NK-92 treated with Interleukin-12 subunit alpha and Interleukin-12 subunit beta, amount 100 ng/mL, for 24 hours (cell line): ENCODE results near the gene ALPK3.
"Not testable (repeated sequence)": the region's sequence is repeated elsewhere in the genome, so short reads cannot be mapped to it uniquely, and the experiment has no call there.

Experiments
- DNase-seq: peaks from one replicate; lab custom pipeline; 2025; lab: John Stamatoyannopoulos, UW

ALPK3 gene

DNA sequence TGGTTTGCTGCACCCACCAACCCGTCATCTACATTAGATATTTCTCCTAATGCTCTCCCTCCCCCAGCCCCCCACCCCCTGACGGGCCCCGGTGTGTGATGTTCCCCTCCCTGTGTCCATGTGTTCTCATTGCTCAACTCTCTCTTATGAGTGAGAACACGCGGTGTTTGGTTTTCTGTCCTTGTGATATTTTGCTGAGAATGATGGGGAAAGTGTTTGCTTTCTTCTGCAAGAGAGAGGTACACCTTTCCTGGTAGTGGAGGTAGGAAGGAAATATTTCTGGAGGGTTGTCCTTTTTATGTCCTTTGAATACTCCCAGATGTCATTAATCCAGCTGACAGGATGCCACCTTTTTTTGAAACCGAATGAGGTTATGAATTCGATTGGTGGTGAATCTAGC lies 56.8 kb downstream of the ALPK3 start:
- no peak for DNase-seq

DNA sequence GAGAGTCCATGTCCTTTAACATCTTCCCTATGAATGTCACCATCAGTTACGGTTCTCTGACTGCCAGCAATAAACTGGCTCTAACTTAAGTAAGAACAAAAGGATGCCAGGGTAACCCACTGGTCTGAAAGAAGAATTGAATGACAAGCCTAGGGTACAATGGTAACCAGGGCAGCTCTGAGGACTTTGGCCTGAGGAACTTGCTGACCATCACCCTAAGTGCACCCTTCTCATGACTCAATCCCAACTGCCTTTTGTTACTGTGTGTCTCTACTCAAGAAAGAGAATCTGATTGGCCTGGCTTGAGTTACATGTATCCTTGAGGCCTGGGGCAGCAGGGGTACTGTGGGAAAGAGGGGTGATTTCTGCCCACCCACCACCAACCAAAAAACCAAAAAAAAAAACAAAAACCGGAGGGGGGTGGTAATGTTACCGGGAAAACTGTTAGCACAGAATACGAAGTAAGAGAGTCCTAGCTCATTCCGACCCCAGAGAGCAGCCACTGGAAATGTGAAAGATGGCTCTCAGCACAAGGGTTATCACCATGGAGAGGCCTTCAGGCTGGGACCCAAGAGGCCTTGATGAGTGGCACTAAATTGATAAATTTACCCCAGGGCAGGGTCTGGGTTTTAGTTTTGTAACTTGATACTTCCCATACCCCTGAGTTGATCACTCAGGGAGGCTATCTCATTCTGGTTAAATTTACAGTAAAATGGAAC lies 58.0 kb downstream of the ALPK3 start:
- no peak for DNase-seq

DNA sequence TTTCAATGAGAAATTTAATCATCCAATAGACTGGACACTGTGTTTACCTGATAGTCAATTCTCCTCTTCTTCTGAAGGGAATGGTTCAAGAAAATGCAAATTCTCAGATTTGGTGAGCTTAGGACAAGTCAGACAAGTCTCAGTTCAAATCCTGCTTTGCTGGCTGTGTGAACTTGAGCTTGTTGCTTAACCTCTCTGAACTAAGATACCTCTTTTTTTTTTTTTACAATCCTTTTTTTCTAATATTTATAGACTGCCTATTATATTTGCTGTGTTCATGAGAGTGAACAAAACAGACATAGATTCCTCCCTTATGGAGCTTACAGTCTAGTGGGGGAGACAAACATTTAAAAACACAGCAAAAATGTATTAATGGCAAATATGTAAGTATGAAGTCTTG lies 59.1 kb downstream of the ALPK3 start:
- DNase-seq: no peak

DNA sequence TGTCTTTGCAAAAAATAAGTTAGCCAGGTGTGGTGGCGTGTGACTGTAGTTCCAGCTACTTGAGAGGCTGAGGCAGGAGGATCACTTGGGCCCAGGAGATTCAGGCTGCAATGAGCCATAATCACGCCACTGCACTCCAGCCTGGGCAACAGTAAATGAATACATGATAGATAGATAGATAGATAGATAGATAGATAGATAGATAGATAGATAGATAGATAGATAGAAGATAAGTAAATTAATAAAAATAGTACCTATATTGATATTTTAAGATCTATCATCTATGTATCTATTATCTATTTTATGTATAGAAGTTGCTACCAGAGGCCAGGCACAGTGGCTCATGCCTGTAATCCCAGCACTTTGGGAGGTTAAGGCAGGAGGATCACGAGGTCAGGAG lies 60.5 kb downstream of the ALPK3 start:
- not testable (repeated sequence) for DNase-seq

DNA sequence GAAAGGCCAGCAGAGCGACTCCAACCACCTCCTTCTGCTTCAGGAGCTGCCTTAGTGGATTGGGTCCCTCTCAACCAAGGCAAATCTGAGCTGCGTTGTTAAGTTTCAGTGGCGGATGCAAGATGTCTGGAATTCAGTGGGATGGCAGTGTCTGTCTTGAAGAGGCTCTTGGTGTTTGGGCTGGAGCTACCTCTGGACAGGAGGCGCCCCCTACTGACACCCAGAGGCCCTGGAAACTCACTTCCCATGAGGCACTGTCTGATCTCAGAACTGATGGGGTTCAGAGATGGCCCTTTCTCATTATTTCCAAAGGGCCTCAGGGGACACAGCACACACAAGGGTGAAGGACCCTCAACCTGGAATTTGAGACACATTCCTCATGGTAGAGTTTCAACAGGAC lies 61.3 kb downstream of the ALPK3 start:
- DNase-seq: no peak

DNA sequence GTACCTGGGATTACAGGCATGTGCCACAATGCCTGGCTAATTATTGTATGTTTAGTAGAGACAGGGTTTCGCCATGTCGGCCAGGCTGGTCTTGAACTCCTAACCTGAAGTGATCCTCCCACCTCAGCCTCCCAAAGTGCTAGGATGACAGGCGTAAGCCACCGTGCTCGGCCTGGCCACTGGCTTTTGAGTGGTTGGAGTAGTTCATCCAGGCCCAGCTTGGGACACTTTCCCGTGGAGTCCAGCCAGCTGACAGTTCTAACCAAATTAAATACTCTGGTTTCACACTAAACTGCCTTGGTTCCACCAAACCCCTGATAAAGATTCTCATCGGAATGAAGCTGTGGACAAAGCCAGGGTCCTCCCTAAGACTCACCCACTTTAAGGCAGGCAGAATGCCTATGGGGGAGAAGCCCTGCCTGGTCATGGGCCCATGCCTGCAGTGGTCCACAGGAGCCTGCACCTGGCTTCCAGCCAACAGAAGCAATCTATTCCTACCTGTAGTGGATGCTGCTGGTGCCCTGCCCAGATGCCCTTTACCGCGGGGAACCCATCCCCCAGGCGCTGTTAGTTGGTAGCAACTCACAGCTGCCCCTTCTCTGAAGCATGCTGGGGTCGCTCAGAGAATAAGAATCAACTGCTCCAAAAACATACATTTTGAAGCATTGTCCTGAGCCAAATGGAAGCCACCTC lies 62.1 kb downstream of the ALPK3 start:
- no peak for DNase-seq

DNA sequence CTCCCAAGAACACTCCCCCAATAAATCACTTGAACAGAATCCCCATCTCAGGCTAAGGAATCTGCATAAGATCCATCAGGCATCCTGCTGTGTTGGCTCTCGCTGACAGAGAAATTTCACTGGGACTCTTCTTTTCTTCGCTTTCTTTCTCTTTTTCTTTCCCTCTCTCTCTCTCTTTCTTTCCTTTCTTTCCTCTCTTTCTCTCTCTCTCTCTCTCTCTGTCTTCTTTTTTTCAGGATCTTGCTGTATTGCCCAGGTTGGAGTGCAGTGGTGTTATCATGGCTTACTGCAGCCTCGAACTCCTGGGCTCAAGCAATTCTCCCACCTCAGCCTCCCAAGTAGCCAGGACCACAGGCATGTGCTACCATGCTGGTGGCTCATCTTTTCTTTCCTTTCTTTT lies 62.9 kb downstream of the ALPK3 start:
- DNase-seq: no peak

DNA sequence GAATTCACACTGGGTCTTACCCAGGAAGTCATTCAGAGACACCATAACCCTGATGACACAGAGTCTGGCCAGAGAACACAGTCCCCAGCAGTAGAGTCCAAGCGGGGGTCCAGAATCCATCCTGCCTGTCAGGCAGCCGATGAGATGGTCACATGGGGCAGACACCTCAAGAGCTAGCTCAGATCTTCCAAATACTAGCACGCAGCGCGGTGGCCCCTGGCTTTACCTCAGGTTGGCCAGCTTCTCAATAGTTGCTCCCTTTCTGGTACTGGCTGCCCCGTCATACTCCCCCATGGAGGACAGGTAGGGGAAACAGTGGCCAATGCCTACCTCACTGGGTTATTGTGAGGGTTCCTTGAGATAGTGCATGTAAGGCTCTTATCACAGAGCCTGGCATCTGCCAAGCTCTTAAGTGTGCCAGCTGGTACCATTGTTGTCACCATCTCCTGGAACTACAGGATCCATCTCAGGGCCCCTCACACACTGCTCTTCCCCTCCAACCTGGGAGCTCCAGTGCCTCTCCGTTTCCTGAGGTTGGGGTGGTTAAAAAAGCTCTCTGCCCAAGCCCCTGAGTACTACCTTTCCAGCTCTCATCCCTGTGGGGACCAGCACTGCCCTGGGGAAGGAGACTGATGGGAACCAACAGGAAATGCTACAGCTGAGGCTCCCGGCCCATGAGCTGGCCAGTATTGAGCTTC lies 63.8 kb downstream of the ALPK3 start:
- no peak for DNase-seq

DNA sequence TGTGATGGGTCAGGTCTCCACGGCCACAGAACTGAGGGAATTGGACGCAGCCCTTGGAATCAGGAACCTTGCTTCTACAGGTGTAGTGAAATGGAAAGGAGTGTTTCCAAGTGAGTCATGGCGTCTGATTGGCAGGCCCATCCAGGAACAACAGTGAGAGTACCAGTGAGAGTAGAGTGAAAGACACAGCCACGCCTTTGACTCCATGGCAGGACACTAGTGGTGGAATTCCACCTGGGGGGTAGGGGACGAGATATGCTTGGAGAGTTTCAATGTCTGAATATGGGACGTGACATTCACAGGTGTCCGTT lies 64.3 kb downstream of the ALPK3 start:
- no peak for DNase-seq

DNA sequence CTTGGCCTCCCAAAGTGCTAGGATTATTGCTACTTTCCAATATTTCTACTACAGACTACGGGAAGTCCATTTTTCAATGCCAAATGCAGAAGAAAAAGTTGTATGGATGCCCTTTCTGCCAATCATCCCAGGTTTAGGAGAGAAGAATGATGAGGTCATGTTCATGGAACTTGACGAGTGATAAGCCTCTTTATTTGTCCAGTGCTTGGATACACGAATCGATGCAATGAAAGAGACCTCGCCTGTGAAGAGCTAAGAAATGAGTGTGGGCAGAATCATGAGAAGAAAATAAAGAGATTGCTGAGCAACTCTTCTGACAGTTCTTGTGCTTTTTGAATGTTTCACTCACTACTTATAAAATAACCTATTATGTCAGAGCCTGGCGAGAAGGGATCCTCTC lies 66.3 kb downstream of the ALPK3 start:
- DNase-seq: no peak

DNA sequence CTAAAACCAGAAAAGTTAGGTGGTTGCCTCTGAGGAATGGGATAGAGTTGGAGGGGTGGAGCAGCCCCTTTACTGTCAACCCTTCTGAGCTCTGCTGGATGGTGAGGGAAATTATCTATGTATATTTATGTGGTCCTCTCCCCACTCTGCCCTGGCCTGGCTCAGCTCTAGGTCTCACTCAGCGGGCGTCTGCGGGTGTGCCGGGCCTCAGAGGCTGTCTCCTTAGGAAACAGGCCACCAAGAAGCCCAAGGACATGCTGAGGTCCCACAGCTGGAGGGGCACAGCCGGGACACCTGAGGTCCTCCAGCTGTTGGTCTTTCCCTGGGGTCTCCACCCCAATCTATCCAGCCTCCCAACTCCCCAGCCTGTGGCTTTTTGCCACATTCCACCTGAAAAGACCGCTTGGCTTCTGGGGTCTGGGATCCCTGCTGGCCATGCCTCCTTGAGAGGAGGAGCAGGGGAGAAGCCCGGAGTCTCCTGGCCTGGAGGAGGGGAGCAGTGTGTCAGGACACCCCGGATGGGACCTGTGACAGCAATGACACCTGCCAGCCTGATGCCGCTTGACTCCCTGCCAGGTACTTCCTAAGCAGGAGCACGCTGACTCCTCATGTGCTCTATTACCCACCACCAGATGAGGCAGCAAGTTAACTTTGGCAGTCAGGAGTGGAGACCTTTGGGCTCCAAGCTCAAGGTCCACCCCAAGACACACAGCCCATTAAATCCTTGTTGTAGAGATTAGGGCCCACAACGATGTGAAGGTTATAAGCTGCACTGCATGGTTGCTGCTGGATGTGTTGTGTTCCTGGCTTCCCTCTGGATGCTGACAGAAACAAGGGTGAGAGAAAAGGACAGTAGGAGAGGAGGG lies 67.0 kb downstream of the ALPK3 start, which contains the start of gene SLC28A1:
TSS of gene SLC28A1 (plus strand) at position 747 of the 866 bp plus-strand sequence. CDS start 3,099 bp downstream, outside the sequence.
- DNase-seq: no peak

DNA sequence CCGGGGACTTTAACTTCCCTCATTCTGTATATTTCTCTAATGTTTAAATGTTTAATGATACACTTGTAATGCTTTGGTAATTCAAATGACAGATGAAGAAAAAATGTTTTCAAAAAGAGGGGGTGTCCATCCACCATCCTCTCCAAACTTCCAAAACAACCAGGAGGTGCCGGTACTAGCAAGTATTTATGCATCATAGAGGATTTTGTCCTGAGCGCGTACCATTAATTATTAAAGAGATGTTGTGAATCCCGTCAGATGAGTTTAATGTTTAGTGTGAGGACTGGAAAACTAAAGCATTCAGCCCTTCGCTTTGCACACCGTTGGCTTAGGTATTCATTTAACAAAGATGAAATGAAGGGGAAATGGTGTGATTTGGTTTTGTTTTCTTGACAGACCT lies 68.6 kb downstream of the ALPK3 start:
- DNase-seq: no peak

DNA sequence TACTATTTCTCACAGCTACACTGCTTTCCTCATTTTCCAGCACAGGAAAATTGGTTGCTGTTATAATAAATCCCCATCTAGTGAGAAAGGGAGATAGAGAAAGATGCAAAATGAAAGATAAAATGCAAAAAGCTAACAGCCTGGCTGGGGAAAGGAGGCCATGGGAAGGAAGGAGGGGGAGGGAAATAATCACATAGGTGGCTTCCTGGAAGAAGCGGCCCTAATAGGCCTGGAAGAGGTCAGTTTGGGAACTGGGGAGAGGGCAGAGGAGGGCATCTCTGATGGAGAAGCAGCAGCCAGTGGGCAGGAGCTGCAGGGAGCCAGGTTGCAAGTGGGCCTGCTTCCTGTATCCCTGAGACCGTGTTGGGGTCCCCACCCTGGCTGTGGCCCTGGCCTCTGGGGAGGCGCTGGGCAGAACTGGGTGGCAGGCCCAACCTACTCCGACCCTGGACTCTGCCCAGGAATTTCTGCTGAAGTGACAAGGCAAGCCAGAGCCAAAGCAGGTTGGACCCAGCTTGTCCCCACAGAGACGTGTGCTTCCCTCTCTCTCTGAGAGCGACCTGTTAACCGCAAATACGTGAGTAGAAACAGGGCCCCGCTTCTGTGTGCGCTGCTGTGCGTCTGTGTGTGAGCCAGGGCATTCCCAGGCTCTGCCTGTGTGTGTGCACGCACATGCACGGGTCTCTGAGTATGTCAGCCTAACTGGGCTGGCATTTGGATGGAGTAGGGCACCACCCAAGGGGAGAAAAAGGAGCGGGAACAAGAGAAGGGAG lies 69.2 kb downstream of the ALPK3 start:
- DNase-seq: no peak

DNA sequence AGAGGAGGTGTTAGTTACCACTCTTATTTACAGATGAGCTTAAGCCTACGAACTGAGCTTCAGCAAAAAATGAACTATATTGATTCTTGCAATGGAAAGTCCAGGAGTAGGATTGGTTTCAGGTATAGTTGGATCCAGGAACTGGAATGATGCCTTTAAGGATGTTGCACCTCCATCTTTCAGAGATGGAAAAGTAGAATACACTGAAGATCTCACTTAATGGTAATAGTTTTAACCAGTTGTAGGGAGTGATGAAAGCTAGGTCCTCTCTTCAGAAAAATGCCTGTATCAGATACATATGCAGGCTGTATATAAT lies 69.8 kb downstream of the ALPK3 start:
- DNase-seq: no peak

DNA sequence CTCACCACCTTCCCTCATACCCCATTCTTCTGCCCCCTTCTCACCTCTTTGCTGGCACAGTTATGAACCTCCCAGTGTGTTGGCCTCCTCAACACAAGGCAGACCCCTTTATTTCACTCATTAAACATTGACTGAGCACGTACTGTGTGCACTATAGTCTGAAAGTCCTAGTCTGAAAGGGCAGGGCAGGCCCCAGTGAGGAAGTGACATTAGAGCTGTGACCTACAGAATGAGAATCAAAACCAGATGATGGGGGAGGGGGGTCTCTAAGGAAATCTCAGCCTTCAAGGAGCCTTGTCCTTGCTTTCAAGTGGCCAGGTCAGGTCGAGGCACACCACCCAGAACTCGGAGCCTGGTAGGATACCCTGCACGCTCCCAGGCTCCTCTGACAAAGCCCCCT lies 70.8 kb downstream of the ALPK3 start:
- DNase-seq: no peak

DNA sequence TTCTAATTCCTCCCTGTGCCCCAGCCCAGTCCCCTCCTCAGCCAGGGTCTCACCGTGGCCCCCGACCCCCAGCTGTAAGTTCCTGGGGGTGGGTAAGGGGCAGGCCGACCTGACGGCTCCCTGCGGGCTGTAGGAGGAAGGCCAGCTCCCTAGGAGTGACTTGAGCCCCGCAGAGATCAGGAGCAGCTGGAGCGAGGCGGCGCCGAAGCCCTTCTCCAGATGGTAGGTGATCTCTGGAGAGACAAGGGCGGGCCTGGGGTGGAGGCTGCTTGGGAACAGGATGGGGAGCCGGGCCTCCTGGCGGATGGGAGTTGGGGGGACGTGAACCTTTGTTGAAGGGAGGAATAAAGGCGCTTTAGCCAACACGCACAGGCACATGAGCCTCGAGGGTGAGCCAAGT lies 71.5 kb downstream of the ALPK3 start:
- no peak for DNase-seq

DNA sequence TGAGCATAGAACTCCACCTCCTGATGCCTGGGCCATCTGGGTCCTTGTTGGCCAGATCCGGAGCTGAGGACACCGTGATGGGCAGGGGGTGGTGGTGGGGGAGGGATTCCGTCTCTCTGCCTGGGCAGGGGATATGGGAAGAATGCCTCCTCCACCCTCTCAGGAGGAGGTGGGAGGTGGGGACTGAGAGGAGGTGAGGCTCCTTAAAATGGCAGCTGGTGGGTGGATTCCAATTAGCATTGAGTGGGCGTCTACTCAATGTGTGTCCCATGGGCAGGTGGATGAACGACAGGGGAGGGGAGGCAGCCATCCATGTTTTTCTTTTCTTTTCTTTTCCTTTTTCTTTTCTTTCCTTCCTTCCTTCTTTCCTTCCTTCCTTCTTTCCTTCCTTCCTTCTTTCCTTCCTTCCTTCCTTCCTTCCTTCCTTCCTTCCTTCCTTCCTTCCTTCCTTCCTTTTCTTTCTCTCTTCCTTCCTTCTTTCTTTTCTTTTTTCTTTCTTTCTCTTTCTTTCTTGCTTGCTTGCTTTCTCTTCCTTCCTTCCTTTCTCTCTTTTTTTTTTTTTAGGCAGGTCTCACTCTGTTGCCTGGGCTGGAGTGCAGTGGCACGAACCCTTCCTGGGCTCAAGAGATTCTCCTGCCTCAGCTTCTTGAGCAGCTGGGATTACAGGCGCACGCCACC lies 72.3 kb downstream of the ALPK3 start:
- DNase-seq: no peak

DNA sequence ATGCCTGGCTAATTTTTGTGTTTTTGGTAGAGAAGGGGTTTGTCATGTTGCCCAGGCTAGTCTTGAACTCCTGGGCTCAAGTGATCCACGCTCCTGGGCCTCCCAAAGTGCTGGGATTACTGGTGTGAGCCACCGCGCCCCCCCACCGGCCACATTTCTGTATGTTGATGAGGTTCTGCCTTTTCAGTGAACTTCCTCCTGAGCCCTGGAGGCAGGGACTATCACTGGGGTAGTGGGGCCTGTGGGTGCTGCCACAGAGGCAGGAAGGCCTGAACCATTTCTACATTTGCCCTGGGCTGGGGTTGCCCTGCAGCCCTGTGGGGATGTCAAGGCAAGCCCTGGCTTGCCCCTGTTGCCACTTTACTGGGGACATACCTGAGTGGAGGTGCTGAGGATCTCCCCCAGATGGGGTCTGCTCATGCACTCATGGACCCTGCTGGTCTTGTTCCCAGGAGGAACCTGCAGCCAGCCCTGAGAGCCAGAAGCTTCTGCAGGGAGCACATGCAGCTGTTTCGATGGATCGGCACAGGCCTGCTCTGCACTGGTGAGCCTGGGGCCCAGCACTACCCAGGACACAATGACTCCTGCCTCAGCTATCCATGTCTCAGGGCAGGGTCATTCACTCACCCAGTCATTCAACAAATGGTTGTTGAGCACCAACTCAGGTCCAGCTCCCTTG lies 73.0 kb downstream of the ALPK3 start:
- no peak for DNase-seq

DNA sequence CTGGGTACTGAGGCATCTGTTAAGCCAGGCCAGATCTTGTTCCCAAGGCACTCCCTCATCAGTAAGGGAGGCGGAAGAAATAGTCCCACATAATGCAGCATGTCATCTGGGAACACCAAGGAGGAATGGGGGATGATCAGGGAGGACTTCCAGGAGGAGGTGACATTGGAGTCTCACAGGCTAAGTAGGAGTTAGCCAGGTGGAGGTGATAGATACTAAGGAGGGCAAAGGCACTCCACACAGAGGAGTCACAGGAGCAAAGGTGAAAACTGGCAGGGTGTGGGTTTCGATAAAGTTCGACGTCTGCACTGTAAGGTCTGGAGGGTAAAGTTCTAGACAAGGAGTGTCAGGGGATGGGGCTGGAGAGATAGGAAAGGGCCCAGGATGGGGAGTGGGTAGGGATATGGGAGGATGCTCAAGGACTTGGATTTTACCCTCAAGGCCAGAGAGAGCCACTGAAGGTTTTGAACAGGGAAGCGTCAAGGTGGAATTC lies 73.6 kb downstream of the ALPK3 start:
- DNase-seq: no peak

DNA sequence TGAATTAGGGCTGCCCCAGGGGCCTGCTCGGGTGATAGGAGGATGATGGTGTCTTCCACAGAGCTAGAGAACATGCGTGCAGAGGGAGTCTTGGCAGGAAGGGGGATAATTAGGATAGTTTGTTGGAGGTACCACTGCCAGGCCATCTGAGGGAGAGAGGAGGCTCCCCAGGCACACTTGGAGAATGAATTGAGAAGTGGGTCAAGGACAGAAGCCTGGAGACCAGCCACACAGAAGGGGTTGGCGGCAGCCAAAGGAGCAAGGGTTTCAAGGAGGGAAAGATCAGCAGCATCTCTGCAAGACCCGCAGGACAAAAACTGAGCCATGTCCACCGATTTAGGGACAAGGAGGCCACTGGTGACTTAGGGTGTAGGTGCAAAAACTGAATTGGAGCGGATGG lies 74.2 kb downstream of the ALPK3 start:
- no peak for DNase-seq
